Retinal pigment epithelial cell (primary cell): Measurements from ENCODE around the gene RRAGB.
"Not testable (repeated sequence)": the region's sequence is repeated elsewhere in the genome, so short reads cannot be mapped to it uniquely, and the experiment has no call there.

Experiments used
- DNase-seq: peaks from one replicate; pipeline ENCODE4 v3.0.0-alpha.2; 2010; ENCODE audit warnings: low read depth
- H3K4me3 ChIP-seq: 2 replicates; pipeline ENCODE4 v1.5.1; 2011; ENCODE audit warnings: mild to moderate bottlenecking, low read length, control low read depth, moderate library complexity
- CTCF ChIP-seq: conservative IDR thresholded peaks from 2 replicates; pipeline ENCODE4 v1.5.1; 2011; ENCODE audit warnings: low read depth, low read length, control low read depth, inconsistent platforms

Gene RRAGB

DNA sequence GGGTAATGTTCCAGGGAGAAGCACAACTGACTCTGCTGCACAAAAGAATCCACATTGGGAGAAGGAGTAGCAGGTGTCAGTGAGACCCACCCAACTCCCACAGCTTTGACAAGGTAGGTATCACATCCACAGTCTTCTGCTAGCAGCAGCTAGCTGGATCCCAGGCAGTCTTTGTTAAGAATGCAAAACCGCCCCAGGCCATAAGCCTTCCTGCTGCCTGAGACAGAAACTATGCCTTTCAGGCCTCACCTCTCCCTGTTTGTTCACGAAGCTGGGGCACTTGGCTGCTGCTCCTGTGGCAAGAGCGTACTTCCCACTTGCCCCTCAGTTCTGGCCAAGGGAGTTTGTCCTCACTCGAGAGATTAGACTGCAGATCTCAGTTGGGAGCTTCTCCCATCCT, 21.4 kb downstream of the RRAGB start:
- DNase-seq = no peak

DNA sequence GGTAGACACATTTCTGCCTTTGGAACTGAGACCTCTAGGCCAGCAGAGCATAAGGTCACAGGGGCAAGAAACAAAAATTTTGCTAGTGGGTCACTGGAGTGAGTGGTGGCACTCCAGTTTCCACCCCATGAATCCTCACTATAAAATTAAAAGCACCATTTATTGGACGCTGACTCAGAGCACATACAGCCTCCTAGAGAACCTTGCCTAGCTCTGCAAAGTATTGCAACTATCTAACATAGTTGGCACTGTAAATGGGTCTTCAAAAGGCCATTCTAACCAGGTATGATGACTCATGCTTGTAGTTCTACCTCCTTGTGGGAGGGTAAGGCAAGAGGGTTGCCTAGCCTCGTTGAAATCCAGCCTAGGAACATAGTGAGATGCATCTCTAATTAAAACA, 25.1 kb downstream of the RRAGB start:
- TF ChIP-seq CTCF = no peak
- no peak overlapping the region for H3K4me3 ChIP-seq
- DNase-seq = no peak

More for the DNA sequence above, 21.4 kb downstream of the RRAGB start:
- no peak overlapping the region for H3K4me3 ChIP-seq
- TF ChIP-seq CTCF = no peak

- DNase-seq, H3K4me3 ChIP-seq: not testable (repeated sequence)
Observed at GRCh38 chrX:55748463-55748862, 30.9 kb downstream of the RRAGB start.

- DNase-seq = no peak
- TF ChIP-seq CTCF = no peak
- H3K4me3 ChIP-seq = no peak overlapping the region
Observed at GRCh38 chrX:55750256-55750655, 32.7 kb downstream of the RRAGB start.

DNA sequence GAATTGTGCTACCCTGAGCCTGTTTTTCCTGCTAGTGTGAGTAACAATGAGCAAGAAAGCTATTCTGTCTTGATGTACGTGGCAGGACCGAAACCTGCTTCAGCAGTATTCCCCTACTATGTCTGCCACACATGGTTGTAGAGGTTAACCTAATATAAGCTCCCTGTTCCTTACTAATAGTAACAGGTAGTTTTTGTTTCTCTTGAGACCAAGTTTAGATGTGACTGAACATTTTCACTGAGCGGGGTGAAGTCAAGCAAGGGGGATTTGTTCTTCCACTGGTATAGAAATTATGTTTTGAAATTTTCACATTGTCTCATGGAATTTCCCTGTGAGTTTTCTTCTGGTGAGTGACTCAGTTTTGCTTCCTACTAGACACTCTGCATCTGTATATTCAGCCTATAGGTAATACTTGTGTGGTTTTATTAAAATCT, 37.3 kb downstream of the RRAGB start:
- no peak for DNase-seq
- TF ChIP-seq CTCF = no peak

GRCh38 chrX:55758033-55758432, 40.5 kb downstream of the RRAGB start:
- H3K4me3 ChIP-seq = no peak overlapping the region
- no peak for DNase-seq
- TF ChIP-seq CTCF = no peak

More for the DNA sequence above, 37.3 kb downstream of the RRAGB start:
- H3K4me3 ChIP-seq = no peak overlapping the region

- DNase-seq = no peak
- no peak for TF ChIP-seq CTCF
- H3K4me3 ChIP-seq = no peak overlapping the region
Observed at GRCh38 chrX:55759478-55759877, 41.9 kb downstream of the RRAGB start.

GRCh38 chrX:55767100-55767499, 49.6 kb downstream of the RRAGB start:
- no peak overlapping the region for H3K4me3 ChIP-seq
- TF ChIP-seq CTCF = no peak
- DNase-seq = no peak

- DNase-seq, H3K4me3 ChIP-seq: not testable (repeated sequence)
Observed at GRCh38 chrX:55774419-55774818, 56.9 kb downstream of the RRAGB start.
